Measurements from ENCODE around the gene FGFRL1. TPM values are rescaled to one million over a fixed set of nuclear protein-coding genes. Genes with fewer than 3 reads are reported as not detected.

FGFRL1 gene
- total and polyA plus RNA-seq, 2 of the 13 experiments (the other 11 are each of a cell fraction or from before 2014, with no cell fraction given), result 19.1 to 30.6 TPM

- TF ChIP-seq ARID4A (CRISPR knock-in tag; IDR thresholded peaks at IDR 0.05; ENCODE audit: borderline replicate concordance) (0 out of 2 replicates have a peak, but pooled peaks have one; percentile 13), ZNF770 (CRISPR knock-in tag; IDR thresholded peaks at IDR 0.05) (peak; percentile 33; the same call in 1 of the 2 replicates), HOXA3 (CRISPR knock-in tag; IDR thresholded peaks at IDR 0.05) (no peak; the same call in 1 of the 2 replicates), ETV6 (CRISPR knock-in tag; conservative IDR thresholded peaks at IDR 0.05) (no peak), DNMT3B (CRISPR knock-in tag; conservative IDR thresholded peaks at IDR 0.05) (no peak), TRAFD1 (CRISPR knock-in tag; IDR thresholded peaks at IDR 0.05; ENCODE audit: borderline replicate concordance) (no peak), ZNF777 (CRISPR knock-in tag; IDR thresholded peaks at IDR 0.05) (peak; percentile 81), SRY (CRISPR knock-in tag; IDR thresholded peaks at IDR 0.05) (no peak), ELK4 (CRISPR knock-in tag; IDR thresholded peaks at IDR 0.05; ENCODE audit: borderline replicate concordance) (no peak), TEAD2 (CRISPR knock-in tag; IDR thresholded peaks at IDR 0.05) (no peak), ARNTL (CRISPR knock-in tag; IDR thresholded peaks at IDR 0.05) (no peak), TERF1 (CRISPR knock-in tag; IDR thresholded peaks at IDR 0.05) (no peak), ZSCAN22 (CRISPR knock-in tag; IDR thresholded peaks at IDR 0.05) (no peak), KMT2B (CRISPR knock-in tag; IDR thresholded peaks at IDR 0.05) (no peak), ZNF598 (CRISPR knock-in tag; IDR thresholded peaks at IDR 0.05; ENCODE audit: borderline replicate concordance) (no peak), ISL2 (CRISPR knock-in tag; IDR thresholded peaks at IDR 0.05) (0 out of 2 replicates have a peak, but pooled peaks have one; percentile 27), MIXL1 (CRISPR knock-in tag; IDR thresholded peaks at IDR 0.05) (no peak), MYC (CRISPR knock-in tag; IDR thresholded peaks at IDR 0.05; ENCODE audit: borderline replicate concordance) (peak; percentile 28; the same call in 1 of the 2 replicates), FOXM1 (CRISPR knock-in tag; IDR thresholded peaks at IDR 0.05) (no peak)
Observed at GRCh38 chr4:1009542-1010394, 1.7 kb upstream of the FGFRL1 start (continued).

Measured in HepG2 (cell line).